HFFc6 (cell line): ENCODE measurements around the gene CACNG1. TPM values are rescaled to one million over a fixed set of nuclear protein-coding genes. Genes with fewer than 3 reads are reported as not detected.
"Not testable (repeated sequence)": the region's sequence is repeated elsewhere in the genome, so short reads cannot be mapped to it uniquely, and the experiment has no call there.

ENCODE experiments used
- DNase-seq: peaks from one replicate; pipeline ENCODE4 v3.0.0-alpha.2; 2018
- H3K27ac Mint-ChIP-seq: 2 replicates; pipeline ENCODE4 v1.8.0; 2020; ENCODE audit warnings: mild to moderate bottlenecking, mixed read lengths
- H3K27me3 Mint-ChIP-seq: 2 replicates; pipeline ENCODE4 v1.8.0; 2021; ENCODE audit warnings: mild to moderate bottlenecking, moderate library complexity, mixed read lengths; ENCODE audit not compliant: insufficient read depth
- H3K36me3 Mint-ChIP-seq: 2 replicates; pipeline ENCODE4 v1.8.0; 2021; ENCODE audit warnings: low read depth, mixed read lengths
- H3K4me1 Mint-ChIP-seq: 2 replicates; pipeline ENCODE4 v1.8.0; 2020; ENCODE audit warnings: low read depth, mixed read lengths
- H3K4me3 Mint-ChIP-seq: 2 replicates; pipeline ENCODE4 v1.8.0; 2020; ENCODE audit warnings: mild to moderate bottlenecking, moderate library complexity, mixed read lengths
- H3K9me3 Mint-ChIP-seq: 2 replicates; pipeline ENCODE4 v1.8.0; 2020; ENCODE audit warnings: mild to moderate bottlenecking, mixed read lengths
- total RNA-seq, 6 experiments: library from RNA; stranded (reverse); fragmentation: NEBNext Ultra II Directional; extraction: Animal tissue kit (Norgen Biotek cat#: 25700); gene quantifications; 2 replicates in 1 of 6; 3 replicates in 5 of 6; pipeline ENCODE4 v1.2.3, GENCODE V29; 2021
- TF ChIP-seq, protein P1 (sequence below): fragments of 200-600 bp; sonication (generic); IDR thresholded peaks from 2 replicates; pipeline ENCODE4 v1.5.0; 2021; ENCODE audit warnings: antibody characterized with exemption, mild to moderate bottlenecking

Gene CACNG1
- total RNA-seq, 6 experiments from 2014 or later, result not detected

DNA sequence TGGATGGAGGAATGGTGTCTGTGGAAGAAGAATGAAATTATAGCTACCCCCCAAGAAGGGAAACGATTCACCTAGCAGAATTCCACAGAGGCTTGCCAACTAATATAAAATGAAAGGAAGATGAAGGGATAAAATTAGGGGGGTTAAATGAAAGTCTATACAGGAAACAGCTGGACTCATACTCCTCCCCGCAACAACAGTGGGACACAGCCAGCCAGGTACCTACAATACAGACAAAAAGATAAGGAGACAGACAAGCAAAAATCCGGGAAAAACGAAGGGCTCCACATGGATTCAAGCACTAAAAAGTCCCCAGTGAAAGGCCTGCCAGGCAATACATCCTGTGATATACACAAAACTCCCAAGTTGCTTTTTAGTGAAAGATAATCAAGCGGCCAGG, 47.9 kb downstream of the CACNG1 start:
- no peak overlapping the region for H3K4me3 Mint-ChIP-seq
- no peaks in the 10 kb centered on the region for H3K9me3 Mint-ChIP-seq
- no peak overlapping the region for H3K27ac Mint-ChIP-seq
- TF ChIP-seq, protein P1, sequence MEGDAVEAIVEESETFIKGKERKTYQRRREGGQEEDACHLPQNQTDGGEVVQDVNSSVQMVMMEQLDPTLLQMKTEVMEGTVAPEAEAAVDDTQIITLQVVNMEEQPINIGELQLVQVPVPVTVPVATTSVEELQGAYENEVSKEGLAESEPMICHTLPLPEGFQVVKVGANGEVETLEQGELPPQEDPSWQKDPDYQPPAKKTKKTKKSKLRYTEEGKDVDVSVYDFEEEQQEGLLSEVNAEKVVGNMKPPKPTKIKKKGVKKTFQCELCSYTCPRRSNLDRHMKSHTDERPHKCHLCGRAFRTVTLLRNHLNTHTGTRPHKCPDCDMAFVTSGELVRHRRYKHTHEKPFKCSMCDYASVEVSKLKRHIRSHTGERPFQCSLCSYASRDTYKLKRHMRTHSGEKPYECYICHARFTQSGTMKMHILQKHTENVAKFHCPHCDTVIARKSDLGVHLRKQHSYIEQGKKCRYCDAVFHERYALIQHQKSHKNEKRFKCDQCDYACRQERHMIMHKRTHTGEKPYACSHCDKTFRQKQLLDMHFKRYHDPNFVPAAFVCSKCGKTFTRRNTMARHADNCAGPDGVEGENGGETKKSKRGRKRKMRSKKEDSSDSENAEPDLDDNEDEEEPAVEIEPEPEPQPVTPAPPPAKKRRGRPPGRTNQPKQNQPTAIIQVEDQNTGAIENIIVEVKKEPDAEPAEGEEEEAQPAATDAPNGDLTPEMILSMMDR, result no peak
- H3K27me3 Mint-ChIP-seq, result peaks cover 2% of the 10 kb centered on the region
- DNase-seq, result no peak
- H3K4me1 Mint-ChIP-seq, result peaks cover 22% of the 10 kb centered on the region
- H3K36me3 Mint-ChIP-seq, result peaks cover 25% of the 10 kb centered on the region

DNA sequence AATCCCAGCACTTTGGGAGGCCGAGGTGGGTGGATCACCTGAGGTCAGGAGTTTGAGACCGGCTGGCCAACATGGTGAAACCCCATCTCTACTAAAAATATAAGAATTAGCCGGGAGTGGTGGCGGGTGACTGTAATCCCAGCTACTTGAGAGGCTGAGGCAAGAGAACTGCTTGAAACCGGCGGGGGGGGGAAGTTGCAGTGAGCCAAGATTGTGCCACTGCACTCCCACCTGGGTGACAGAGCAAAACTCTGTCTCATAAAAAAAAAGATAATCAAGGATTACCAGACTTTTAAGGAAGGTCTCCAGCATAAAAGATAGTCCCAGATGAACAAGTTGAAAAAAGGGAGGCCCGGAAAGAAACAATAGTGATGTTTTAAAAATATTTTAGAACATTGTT, 48.4 kb downstream of the CACNG1 start:
- H3K9me3 Mint-ChIP-seq, DNase-seq, H3K27ac Mint-ChIP-seq, H3K27me3 Mint-ChIP-seq, H3K4me3 Mint-ChIP-seq: not testable (repeated sequence)
- peaks cover 25% of the 10 kb centered on the region for H3K36me3 Mint-ChIP-seq
- H3K4me1 Mint-ChIP-seq, result peaks cover 22% of the 10 kb centered on the region

DNA sequence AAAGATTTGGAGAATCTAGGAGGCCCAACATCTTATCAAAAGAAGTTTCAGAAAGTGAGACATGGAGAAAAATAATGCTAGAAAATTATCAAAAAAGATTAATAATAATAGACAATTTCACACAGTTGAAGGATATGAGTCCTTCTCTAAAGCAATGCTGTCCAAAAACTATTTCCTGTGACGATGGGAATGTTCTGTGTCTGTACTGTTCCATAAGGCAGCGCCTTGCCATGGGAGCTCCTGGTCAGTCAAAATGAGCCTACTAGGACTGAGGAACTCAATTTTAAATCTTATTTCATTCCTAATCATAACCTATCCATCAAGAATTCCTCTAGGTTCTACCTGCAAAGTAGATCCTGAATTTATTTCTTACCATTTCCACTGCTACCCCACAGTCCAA, 49.0 kb downstream of the CACNG1 start:
- TF ChIP-seq, protein P1, result no peak
- H3K27me3 Mint-ChIP-seq, result peaks cover 2% of the 10 kb centered on the region
- peaks cover 25% of the 10 kb centered on the region for H3K36me3 Mint-ChIP-seq
- peaks cover 22% of the 10 kb centered on the region for H3K4me1 Mint-ChIP-seq
- DNase-seq, result no peak
- no peak overlapping the region for H3K4me3 Mint-ChIP-seq
- H3K27ac Mint-ChIP-seq, result no peak overlapping the region
- H3K9me3 Mint-ChIP-seq, result no peaks in the 10 kb centered on the region

DNA sequence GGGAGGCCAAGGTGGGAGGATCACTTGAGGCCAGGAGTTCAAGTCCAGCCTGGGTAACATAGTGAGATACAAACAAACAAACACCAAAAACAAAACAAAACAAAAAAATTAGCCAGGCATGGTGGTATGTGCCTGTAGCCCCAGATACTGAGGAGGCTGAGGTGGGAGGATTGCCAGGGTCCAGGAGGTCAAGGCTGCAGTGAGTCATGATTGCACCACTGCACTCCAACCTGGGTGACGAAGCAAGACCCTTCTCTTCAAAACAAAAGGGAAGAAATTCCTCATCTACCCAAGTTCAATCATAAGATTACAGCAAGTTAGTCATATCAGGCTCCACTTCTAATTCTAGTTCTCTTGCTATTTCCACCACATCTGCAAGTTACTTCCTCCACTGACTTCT, 50.9 kb downstream of the CACNG1 start:
- H3K4me3 Mint-ChIP-seq, result peak overlapping the region; percentile 16
- not testable (repeated sequence) for H3K27me3 Mint-ChIP-seq, H3K9me3 Mint-ChIP-seq
- DNase-seq, result peak; percentile 50
- H3K4me1 Mint-ChIP-seq, result peaks cover 22% of the 10 kb centered on the region
- H3K27ac Mint-ChIP-seq, result peak overlapping the region; percentile 69
- H3K36me3 Mint-ChIP-seq, result peaks cover 19% of the 10 kb centered on the region

DNA sequence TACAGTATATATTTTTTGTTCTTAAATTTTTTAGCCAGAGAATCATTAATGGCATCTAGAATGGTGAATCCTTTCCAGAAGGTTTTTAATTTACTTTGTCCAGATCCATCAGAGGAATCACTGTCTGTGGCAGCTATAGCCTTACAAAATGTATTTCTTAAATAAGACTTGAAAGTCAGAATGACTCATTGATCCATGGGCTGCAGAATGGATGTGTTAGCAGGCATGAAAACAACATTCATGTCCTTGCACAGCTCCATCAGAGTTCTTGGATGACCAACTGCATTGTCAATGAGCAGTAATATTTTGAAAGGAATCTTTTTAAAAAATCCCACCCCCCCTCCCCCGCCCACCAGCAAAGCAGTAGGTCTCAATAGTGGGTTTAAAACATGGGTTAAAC, 51.4 kb downstream of the CACNG1 start:
- TF ChIP-seq, protein P1, result no peak
- H3K36me3 Mint-ChIP-seq, result peaks cover 17% of the 10 kb centered on the region
- peaks cover 2% of the 10 kb centered on the region for H3K27me3 Mint-ChIP-seq
- peak; percentile 7 for DNase-seq
- H3K27ac Mint-ChIP-seq, result peak overlapping the region; percentile 69
- peak overlapping the region; percentile 16 for H3K4me3 Mint-ChIP-seq
- H3K4me1 Mint-ChIP-seq, result peaks cover 22% of the 10 kb centered on the region
- no peaks in the 10 kb centered on the region for H3K9me3 Mint-ChIP-seq

DNA sequence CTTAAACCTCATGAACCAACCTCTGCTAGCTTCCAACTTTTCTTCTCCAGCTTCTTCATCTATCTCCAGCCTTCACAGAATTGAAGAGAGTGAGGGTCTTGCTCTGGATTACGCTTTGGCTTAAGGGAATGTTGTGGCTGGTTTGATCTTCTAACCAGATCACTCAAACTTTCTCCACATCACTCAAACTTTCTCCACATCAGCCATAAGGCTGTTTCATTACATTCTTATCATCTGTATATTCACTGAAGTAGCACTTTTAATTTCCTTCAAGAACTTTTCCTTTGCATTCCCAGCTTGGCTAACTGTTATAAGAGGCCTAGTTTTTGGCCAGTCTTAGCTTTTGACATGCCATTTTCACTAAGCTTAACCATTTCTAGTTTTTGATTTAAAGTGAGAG, 52.3 kb downstream of the CACNG1 start:
- H3K27me3 Mint-ChIP-seq, result peaks cover 2% of the 10 kb centered on the region
- peaks cover 22% of the 10 kb centered on the region for H3K4me1 Mint-ChIP-seq
- TF ChIP-seq, protein P1, result no peak

DNA sequence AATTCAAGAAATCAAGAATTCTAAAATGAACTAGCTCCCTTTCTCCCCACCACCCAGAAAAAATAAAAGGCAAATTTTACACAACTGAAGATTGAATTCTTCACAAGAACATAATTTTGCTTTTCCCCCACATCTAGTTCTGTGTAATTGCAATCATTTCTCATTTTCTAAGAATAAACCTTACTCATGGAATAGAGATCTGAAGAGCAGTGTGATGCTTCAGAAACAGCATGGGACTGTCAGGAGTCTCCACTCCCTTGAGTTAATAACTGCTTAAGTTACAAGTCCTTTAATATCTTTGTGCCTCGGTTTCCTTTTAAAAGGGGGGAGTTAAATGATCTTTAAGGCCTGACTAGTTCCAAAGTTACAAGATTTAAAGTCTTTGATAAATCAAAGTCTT, 53.7 kb downstream of the CACNG1 start:
- no peak for DNase-seq
- Mint-ChIP-seq H3K36me3 (peaks cover 23% of the 10 kb centered on the region), H3K9me3 (no peaks in the 10 kb centered on the region), H3K27me3 (peaks cover 2% of the 10 kb centered on the region), H3K27ac (no peak overlapping the region), H3K4me1 (peaks cover 22% of the 10 kb centered on the region), H3K4me3 (no peak overlapping the region)
- TF ChIP-seq, protein P1, result no peak

More for the DNA sequence above, 52.3 kb downstream of the CACNG1 start:
- H3K9me3 Mint-ChIP-seq, result no peaks in the 10 kb centered on the region
- H3K4me3 Mint-ChIP-seq, result no peak overlapping the region
- H3K27ac Mint-ChIP-seq, result peak overlapping the region; percentile 52; the same call in 1 of the 2 replicates
- peaks cover 20% of the 10 kb centered on the region for H3K36me3 Mint-ChIP-seq
- no peak for DNase-seq

DNA sequence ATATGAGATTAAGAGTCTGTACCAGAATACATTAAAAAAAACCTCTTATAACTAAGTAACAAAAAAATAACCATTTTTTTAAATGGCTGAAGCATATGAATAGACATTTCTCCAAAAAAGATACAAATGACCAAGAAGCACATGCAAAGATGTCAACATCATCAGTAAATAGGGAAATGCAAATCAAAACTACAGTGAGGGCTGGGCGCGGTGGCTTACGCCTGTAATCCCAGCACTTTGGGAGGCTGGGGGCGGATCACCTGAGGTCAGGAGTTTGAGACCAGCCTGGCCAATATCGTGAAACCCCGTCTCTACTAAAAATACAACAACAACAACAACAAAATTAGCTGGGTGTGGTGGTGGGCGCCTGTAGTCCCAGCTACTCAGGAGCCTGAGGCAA, 60.3 kb downstream of the CACNG1 start:
- not testable (repeated sequence) for H3K4me3 Mint-ChIP-seq, DNase-seq, H3K27me3 Mint-ChIP-seq, H3K9me3 Mint-ChIP-seq
- Mint-ChIP-seq H3K36me3 (peaks cover 29% of the 10 kb centered on the region), H3K4me1 (peaks cover 28% of the 10 kb centered on the region), H3K27ac (peak overlapping the region; percentile 55)
